ENCODE results near the gene CMIP.

Gene CMIP

GRCh38 chr16:81539009-81539758 is 94.6 kb downstream of the CMIP start:
- DNase-seq, result no peak

GRCh38 chr16:81539759-81540472 is 95.3 kb downstream of the CMIP start:
- DNase-seq, result no peak

- no peak for DNase-seq
Measured at GRCh38 chr16:81541314-81541713, 96.7 kb downstream of the CMIP start.

- DNase-seq, result no peak
Measured at GRCh38 chr16:81542609-81543570, 98.3 kb downstream of the CMIP start.

GRCh38 chr16:81543571-81543970 is 99.0 kb downstream of the CMIP start:
- DNase-seq, result no peak

GRCh38 chr16:81544261-81544660 is 99.7 kb downstream of the CMIP start:
- DNase-seq, result no peak

GRCh38 chr16:81544700-81545271 is 100.2 kb downstream of the CMIP start:
- no peak for DNase-seq

GRCh38 chr16:81545470-81546250 is 101.1 kb downstream of the CMIP start:
- DNase-seq, result no peak

GRCh38 chr16:81546781-81547180 is 102.2 kb downstream of the CMIP start:
- DNase-seq, result no peak

GRCh38 chr16:81547194-81547938 is 102.8 kb downstream of the CMIP start:
- no peak for DNase-seq

- DNase-seq, result no peak
Measured at GRCh38 chr16:81547939-81548216, 103.3 kb downstream of the CMIP start.

GRCh38 chr16:81548551-81548875 is 103.9 kb downstream of the CMIP start:
- DNase-seq, result no peak

- DNase-seq, result no peak
Measured at GRCh38 chr16:81548876-81549546, 104.4 kb downstream of the CMIP start.

GRCh38 chr16:81549547-81550431 is 105.2 kb downstream of the CMIP start:
- DNase-seq, result no peak

- no peak for DNase-seq
Measured at GRCh38 chr16:81550432-81550808, 105.8 kb downstream of the CMIP start.

GRCh38 chr16:81551151-81551808 is 106.7 kb downstream of the CMIP start:
- DNase-seq, result peak; percentile 71

- peak; percentile 12 for DNase-seq
Measured at GRCh38 chr16:81551821-81552304, 107.3 kb downstream of the CMIP start.

GRCh38 chr16:81552743-81553079 is 108.1 kb downstream of the CMIP start:
- no peak for DNase-seq

- no peak for DNase-seq
Measured at GRCh38 chr16:81553080-81553813, 108.6 kb downstream of the CMIP start.

Data from OCI-M1 (cell line).